GM23248 (cell line): ENCODE results near the gene PSENEN.

Experiments
- EZH2 ChIP-seq: fragments of 200-600 bp; sonication (generic); IDR thresholded peaks from 2 replicates; pipeline ENCODE4 v1.6.1; 2018; ENCODE audit warnings: antibody characterized with exemption, mild to moderate bottlenecking; ENCODE audit not compliant: insufficient read depth, poor library complexity, severe bottlenecking
- EZH2phosphoT487 ChIP-seq: fragments of 200-600 bp; sonication (generic); IDR thresholded peaks from 2 replicates; pipeline ENCODE4 v1.6.1; 2018; ENCODE audit warnings: antibody characterized with exemption, moderate library complexity, mild to moderate bottlenecking, low read depth; ENCODE audit not compliant: insufficient read depth

- TF ChIP-seq EZH2phosphoT487 (no peak), EZH2 (no peak)
These were observed 20.1 kb upstream of the PSENEN start for GRCh38 chr19:35725216-35725861.
